Erythroblast (primary cell): ENCODE results near the gene MOBP.

ENCODE experiments used
- GATA1 ChIP-seq: IDR thresholded peaks from 2 replicates; pipeline ENCODE4 v1.6.1; 2011; ENCODE audit warnings: low read depth, mild to moderate bottlenecking, control low read depth, low read length, moderate library complexity
- POLR2A ChIP-seq: IDR thresholded peaks from 2 replicates; pipeline ENCODE4 v1.6.1; 2011; ENCODE audit warnings: mild to moderate bottlenecking, low read length

DNA sequence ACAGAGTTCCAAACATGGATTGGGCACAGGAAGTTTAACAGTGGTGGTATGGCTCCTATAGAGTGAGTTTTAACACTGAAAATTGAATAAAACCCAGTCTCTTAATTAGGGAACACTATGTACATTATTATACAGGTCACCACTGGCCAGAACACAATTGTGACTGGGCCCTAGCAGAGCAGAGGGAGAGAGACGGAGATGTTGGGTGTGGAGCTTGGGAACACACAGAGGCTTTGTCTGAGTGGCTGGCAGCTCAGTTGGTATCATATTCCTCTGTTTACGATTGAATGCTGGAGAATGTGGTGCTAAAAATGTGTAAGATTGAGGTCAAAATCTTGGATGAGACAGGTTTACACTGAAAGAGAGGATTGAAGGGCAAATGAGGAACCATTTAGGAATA is 6.8 kb upstream of the MOBP start:
- TF ChIP-seq POLR2A = no peak
- TF ChIP-seq GATA1 = no peak
